SK-N-SH (cell line): ENCODE results near the gene CACNA1G.

Experiments used
- CTCF ChIP-seq: fragments of 200-600 bp; sonication (generic); IDR thresholded peaks from 2 replicates; pipeline ENCODE4 v1.6.1; 2017; ENCODE audit warnings: antibody characterized with exemption, mild to moderate bottlenecking, moderate library complexity
- EP300 ChIP-seq, 2 experiments: IDR thresholded peaks; 2 replicates each; pipeline versions ENCODE4 v1.4.0 to v1.6.1; 2012; ENCODE audit warnings: borderline replicate concordance in 1 of 2, low read depth in 1 of 2, low read length in 1 of 2
- EZH2phosphoT487 ChIP-seq: fragments of 200-600 bp; sonication (generic); IDR thresholded peaks from 2 replicates; pipeline ENCODE4 v1.6.1; 2017; ENCODE audit warnings: low read depth, mixed run types, mild to moderate bottlenecking, antibody characterized with exemption, moderate library complexity, borderline replicate concordance
- MEF2A ChIP-seq: IDR thresholded peaks from 2 replicates; pipeline ENCODE4 v1.4.0; 2012; ENCODE audit warnings: low read depth, borderline replicate concordance
- PBX3 ChIP-seq: IDR thresholded peaks from 2 replicates; pipeline ENCODE4; 2012
- POLR2AphosphoS5 ChIP-seq: IDR thresholded peaks from 2 replicates; pipeline ENCODE4 v1.6.1; 2012; ENCODE audit warnings: low read depth, low read length
- SMC3 ChIP-seq: IDR thresholded peaks from 2 replicates; pipeline ENCODE4 v1.6.1; 2012; ENCODE audit warnings: low read depth, low read length, improper control_type of control experiment
- TAF1 ChIP-seq: IDR thresholded peaks from 2 replicates; pipeline ENCODE4 v1.6.1; 2012; ENCODE audit warnings: low read depth, mild to moderate bottlenecking, low read length, moderate library complexity, borderline replicate concordance
- ZBTB33 ChIP-seq: IDR thresholded peaks from 2 replicates; pipeline ENCODE4 v1.4.0; 2012; ENCODE audit warnings: low read depth, borderline replicate concordance

- no peak for TF ChIP-seq CTCF
- no peak for TF ChIP-seq ZBTB33
- TF ChIP-seq MEF2A = no peak
- TF ChIP-seq TAF1 = no peak
- TF ChIP-seq EP300 (IDR thresholded peaks at IDR 0.05; ENCODE audit: borderline replicate concordance in 1 of 2, low read depth in 1 of 2, low read length in 1 of 2) = no peak
- TF ChIP-seq POLR2AphosphoS5 = no peak
- no peak for TF ChIP-seq EZH2phosphoT487
- no peak for TF ChIP-seq PBX3
- no peak for TF ChIP-seq SMC3
Measured at GRCh38 chr17:50551884-50552283, 8.6 kb upstream of the CACNA1G start.
